NCI-H1694 treated with DMSO at 0.1 percent for 48 hours (cell line): ENCODE data around the gene SAMD9.
A peak's percentile ranks its signal among the peaks of the same experiment; 100 is the strongest.
"Not testable (repeated sequence)": the region's sequence is repeated elsewhere in the genome, so short reads cannot be mapped to it uniquely, and the experiment has no call there.

Experiments used
- DNase-seq: peaks from one replicate; lab custom pipeline; 2025; lab: John Stamatoyannopoulos, UW

SAMD9 gene

GRCh38 chr7:93117852-93118530 is at the start of gene SAMD9:
SAMD9 (minus strand) TSS chr7:93117979; CDS start chr7:93106097, 11,882 bp downstream.
- peak; percentile 73 for DNase-seq

DNA sequence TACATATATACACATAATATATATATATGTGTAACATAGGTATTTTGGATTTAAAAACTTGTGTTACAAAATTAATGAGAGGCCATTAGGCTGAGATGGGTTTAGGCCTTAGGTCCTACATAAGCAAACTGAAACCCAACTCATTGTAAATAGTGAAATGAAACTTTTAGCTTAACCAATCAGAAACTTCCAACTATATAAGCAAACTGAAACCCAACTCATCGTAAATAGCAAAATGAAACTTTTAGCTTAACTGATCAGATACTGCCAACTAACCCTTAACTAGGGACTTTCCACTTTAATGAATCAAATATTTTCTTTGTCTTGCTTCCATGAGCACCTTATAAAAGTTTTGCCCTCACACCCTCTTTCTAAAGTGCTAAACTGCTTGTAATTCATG is 47.7 kb upstream of the SAMD9 start:
- no peak for DNase-seq

- no peak for DNase-seq
Observed at GRCh38 chr7:93164766-93165165, 47.0 kb upstream of the SAMD9 start.

DNA sequence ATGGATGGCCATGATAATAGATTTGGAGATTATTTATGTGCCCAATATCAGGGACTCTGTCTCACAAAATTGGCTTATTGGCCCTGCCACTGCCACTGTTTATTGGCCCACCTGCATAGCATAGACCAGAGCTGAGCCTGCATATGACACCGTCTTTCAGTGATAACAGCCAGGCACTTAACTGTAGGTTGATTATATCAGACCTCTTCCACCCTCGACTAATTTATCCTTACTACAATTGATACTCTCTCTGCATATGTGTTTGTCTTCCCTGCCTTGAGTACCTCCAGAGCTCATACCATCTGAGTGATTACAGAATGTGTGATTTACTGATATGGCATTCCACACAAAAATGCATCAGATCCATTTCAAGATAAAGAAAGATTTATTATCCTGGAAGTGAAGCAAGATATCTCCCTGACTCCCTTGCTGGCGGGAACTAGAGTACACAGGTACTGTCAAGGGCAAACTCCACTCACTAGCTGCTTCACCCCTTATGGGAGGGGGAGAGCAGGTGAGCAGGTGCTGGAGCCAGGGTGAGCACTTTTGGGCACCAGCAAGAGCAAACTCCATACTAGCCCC is 43.5 kb upstream of the SAMD9 start:
- no peak for DNase-seq

GRCh38 chr7:93160410-93160809 is 42.6 kb upstream of the SAMD9 start:
- DNase-seq, result no peak

DNA sequence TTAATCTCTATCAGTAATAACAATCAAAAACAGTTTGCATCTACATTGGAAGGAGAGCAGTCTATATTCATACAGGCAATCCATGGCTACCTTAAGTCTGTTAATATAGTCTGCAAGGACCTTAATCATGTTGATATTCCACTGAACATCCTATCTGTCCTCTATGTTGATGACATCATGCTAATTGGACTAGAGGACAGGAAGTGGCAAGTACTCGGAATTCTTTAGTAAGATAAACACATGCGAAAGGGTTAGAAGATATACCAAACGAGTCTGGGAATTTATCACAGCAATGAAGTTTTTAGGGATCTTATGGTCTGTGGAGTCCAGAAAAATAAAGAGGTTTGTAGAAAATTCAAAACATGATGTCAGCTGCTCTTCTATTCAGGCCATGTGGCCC is 41.7 kb upstream of the SAMD9 start:
- DNase-seq, result no peak

DNA sequence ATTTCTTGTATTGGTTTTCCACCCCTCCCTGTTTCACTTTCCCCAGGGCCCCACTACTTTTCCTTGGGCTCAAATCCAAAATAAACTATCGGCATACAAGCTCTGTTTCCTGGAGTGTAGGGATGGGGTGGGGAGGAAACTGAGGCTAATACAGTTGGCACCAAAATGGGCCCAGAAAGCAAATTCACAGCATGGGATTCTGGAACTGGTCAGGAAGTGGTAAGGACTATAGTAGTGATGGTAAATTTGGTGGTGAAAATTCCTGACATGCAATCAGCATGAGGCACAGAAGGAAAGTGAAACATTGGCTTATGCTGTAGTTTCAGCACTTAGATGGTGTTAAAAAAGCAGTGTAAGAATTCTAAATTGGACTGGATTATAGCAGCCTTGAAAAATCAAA is 39.1 kb upstream of the SAMD9 start:
- no peak for DNase-seq

GRCh38 chr7:93150200-93150835 is 32.5 kb upstream of the SAMD9 start:
- DNase-seq, result no peak

- DNase-seq, result no peak
Observed at GRCh38 chr7:93148727-93149126, 30.9 kb upstream of the SAMD9 start.

DNA sequence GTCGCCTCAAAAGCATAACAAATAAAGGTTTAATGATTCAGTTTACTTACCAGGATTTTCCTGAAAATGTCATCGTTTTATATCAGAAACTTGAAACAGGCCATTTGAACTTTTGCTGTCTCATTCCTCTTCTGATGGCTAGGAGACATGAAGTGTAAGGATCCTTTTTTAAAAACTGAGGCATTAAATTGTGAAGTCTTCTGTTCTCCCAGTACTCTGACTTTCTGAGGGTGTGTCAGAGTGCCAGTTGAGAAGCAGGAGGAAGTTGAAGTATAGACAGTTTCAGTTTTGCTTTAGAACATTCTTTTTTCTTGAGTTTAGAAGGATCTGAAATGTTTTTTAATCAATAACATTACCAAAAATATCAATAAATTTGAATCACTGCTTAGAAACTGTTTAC is 30.4 kb upstream of the SAMD9 start, which contains the start of gene SAMD9L:
SAMD9L (minus strand) TSS at position 242 of the 400 bp plus-strand sequence. CDS start 12,414 bp downstream, outside the sequence.
- DNase-seq, result no peak

GRCh38 chr7:93147363-93147762 is 29.6 kb upstream of the SAMD9 start:
- no peak for DNase-seq

DNA sequence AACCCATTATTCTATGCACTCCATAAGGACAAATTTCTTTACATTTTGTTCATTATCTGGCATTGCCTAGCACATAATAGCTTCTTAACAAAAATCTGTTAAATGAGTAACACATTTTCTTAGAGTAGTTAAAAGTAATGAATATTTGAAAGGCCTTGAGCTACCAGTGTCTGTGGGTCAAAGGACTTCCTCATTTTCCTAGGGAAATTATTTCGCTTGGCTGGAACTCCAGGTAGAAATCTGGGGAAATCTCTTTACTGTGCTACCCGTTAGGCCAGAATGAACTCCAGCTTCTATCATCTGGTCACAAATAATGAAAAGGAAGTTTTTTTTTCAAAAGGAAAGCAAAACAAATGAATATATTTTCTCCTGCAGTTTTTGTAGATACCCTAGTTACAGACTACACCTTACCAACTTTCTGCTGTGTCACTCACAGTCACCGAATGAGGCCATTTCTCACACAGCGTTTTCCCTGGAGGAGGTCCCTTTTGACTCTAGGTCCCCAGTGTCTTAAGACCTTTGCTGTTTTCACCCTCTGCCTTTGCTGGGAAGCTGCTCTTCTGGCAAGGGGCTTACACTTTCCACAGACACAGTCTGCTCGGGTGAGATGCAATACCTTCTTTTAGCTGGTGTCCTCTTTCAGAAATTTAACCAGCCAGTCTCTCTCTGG is 28.8 kb upstream of the SAMD9 start:
- DNase-seq, result no peak

GRCh38 chr7:93146036-93146435 is 28.3 kb upstream of the SAMD9 start:
- DNase-seq, result no peak

DNA sequence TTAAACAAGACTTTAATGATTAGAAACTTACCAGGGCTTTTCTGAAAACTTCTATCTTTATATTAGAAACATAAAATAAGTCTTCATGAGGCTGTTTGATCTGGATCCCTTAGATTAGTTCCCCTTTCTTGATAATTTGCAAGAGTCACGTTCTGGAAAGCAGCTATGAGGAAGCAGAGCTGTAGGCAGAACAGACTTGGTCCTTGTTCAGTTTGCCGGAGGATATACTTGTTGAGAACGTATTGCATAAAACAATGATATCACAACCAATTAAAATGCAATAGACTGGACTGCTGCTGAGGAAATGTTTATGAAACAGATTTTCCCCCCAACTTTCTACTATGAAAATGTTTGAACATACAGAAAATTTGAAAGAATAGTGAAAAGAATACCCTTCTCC is 27.6 kb upstream of the SAMD9 start:
- DNase-seq, result no peak

DNA sequence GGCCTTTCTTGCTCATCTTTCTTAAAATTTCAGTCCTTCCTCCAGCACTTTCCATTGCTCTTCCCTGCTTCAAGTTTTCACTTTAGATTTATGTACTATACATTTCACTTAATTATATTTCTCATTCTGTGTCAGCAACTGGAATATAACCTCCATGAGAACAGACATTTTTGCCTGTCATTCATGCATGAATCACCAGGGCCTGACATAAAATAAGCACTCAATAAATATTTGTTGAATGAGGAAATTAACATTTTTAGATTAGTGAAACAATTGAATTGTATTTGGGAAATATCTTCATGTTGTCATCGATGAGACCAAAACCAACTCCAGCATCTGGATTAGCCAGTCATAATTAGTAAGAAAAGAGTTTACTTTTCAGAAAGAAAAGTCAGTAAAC is 24.3 kb upstream of the SAMD9 start:
- no peak for DNase-seq

DNA sequence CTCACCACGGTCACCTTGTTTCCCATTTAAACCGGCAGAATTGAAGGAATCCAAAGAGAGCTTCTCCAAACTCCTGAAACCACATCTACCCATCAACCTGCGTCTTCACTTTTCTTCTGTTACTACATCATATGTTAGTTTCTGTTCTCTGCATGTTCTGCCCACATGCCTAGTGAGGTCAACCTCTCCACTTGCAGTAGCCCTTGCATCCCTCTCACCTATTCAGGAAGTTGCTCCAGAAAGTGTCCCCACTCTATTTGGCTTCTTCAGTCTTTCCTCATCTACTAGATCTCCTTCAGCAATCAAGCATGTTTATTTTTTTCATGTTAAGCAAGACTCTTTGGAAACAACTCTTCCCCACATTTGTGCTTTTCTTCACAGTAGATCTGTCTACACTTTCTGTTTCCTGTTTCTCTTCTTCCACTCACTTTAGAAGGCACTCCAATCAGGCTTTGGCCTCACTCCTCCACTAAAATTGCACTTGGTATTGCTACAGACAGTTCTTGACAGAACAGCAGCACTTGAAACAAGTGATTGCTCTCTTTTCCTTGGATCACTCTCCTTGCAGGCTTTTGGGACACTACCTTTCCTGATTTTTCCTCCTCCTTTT is 22.9 kb upstream of the SAMD9 start:
- no peak for DNase-seq

DNA sequence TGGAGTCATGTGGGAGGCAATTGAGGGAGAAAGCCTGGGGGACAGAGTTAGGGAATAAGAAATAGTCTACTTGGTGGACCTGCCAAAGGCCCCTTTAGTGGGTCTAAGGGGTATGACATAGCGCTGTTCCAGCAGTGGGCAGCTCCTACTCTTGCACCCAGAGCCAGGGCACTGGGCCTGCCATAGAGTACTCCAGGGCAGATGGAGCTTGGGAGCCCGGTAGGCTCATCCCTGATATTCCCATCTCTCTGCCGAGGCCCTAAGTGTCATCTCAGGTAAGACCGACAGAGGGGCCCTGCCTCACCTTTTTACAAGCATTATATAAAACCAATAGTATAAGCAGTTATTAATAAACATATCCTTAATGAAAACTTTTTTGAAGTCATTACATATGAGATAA is 20.8 kb upstream of the SAMD9 start:
- no peak for DNase-seq

DNA sequence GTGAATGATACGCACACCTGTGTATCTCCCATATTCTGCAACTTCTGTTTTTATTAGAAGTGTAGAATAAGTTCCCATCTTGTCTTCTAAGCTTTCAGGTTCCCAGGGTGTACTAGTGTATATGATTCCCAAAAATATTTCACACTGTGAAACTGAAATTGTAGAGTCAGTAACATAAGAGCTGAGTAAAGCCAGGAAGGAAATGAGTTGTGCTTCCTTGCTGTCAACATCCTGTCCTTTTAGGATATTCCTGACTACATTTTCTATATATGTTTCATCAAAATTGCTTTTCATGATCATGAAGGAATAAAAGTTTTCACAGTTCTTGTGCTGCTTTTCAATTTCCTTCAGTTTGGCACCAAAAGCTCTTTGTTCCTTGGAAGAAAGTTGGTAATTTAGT is 15.2 kb upstream of the SAMD9 start:
- no peak for DNase-seq

DNA sequence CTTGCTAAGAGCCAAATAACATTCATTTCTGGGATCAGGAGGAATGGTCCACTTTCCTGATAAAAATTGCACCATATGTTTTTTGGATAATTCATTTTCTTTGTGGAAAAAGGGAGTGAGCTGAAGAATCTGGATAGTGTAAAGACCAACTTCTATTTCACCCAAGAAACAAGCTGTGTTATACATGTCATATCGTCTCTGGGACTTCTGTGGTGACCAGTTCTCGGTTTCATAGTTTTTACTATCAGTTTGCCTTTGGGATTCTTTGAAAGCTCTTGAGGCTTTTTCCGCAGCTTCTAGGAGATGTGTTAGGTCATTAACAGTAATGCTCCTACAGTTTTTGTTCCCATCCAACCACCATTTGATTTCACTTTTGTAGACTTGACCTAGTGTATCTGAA is 14.4 kb upstream of the SAMD9 start:
- no peak for DNase-seq

GRCh38 chr7:93126954-93127353 is 9.2 kb upstream of the SAMD9 start:
- not testable (repeated sequence) for DNase-seq

GRCh38 chr7:93123532-93123931 is 5.8 kb upstream of the SAMD9 start:
- not testable (repeated sequence) for DNase-seq
